K562 (cell line): ENCODE results near the gene CACNA1C. TPM values are rescaled to one million over a fixed set of nuclear protein-coding genes. Genes with fewer than 3 reads are reported as not detected.

Source experiments
- CHD7 ChIP-seq: fragments of 200-600 bp; sonication (generic); IDR thresholded peaks from one replicate; pipeline ENCODE4 v1.6.1; 2012; ENCODE audit warnings: mild to moderate bottlenecking, low read depth, low read length, inconsistent platforms
- E2F1 ChIP-seq: sonication (generic); formaldehyde crosslinking; IDR thresholded peaks from 2 replicates; pipeline ENCODE4 v1.8.1; 2023; ENCODE audit warnings: mild to moderate bottlenecking, missing genetic modification reagents, moderate library complexity
- MYC ChIP-seq, 2 experiments: fragments of 250-450 bp in 1 of 2; sonication (Bioruptor Pico) in 1 of 2; IDR thresholded peaks; 2 replicates each; pipeline versions ENCODE4 v1.5.1 to v1.6.1; 2012 to 2021; ENCODE audit warnings: low read depth in 2 of 2, borderline replicate concordance in 1 of 2, improper control_type of control experiment in 1 of 2, low read length in 1 of 2, mild to moderate bottlenecking in 1 of 2, moderate library complexity in 1 of 2
- polyA plus RNA-seq, 8 experiments: library from polyadenylated mRNA; depleted of rRNA in 4 of 8; stranded (reverse) in 5 of 8; unstranded in 3 of 8; fragments of >200 nt; fragmentation: Nextera tagmentation in 2 of 8; fragmentation: Illumina TruSeq in 1 of 8; extraction: Ambion mirVana in 2 of 8; extraction: Trizol in 1 of 8; gene quantifications; 2 replicates each; pipeline versions ENCODE4 v1.2.1 to v1.2.3, GENCODE V29; 2011 to 2014; ENCODE audit warnings: inconsistent platforms in 1 of 8, missing spikeins in 1 of 8
- total RNA-seq, 7 experiments: library from RNA; depleted of rRNA in 6 of 7; stranded (reverse); fragments of >200 nt in 6 of 7; fragmentation: Illumina TruSeq in 2 of 7; extraction: Trizol in 2 of 7; gene quantifications; 2 replicates each; pipeline versions ENCODE4 v1.2.1 to v1.2.3, GENCODE V29; 2011 to 2021; ENCODE audit warnings: low replicate concordance in 1 of 7

CACNA1C gene
- total and polyA plus RNA-seq, 9 of the 15 experiments (the other 6 are each of a cell fraction or from before 2014, with no cell fraction given), result not detected

GRCh38 chr12:2667716-2668440, 615.1 kb downstream of the CACNA1C start (continued):
- TF ChIP-seq E2F1 (CRISPR knock-in tag) (no peak), MYC (IDR thresholded peaks at IDR 0.05; ENCODE audit: low read depth, low read length) (no peak), MYC (CRISPR knock-in tag; IDR thresholded peaks at IDR 0.05; ENCODE audit: borderline replicate concordance, low read depth) (no peak), CHD7 (no peak)
